Panc1 (cell line): ENCODE measurements around the gene CELF2.

Experiments used
- CTCF ChIP-seq: fragments of 450-650 bp; IDR thresholded peaks from 2 replicates; pipeline ENCODE4 v1.5.1; 2017; ENCODE audit warnings: mild to moderate bottlenecking
- REST ChIP-seq, 2 experiments: IDR thresholded peaks; 2 replicates each; pipeline ENCODE4 v1.6.1; 2011 to 2012; ENCODE audit warnings: low read depth in 2 of 2, control low read depth in 1 of 2, low read length in 1 of 2, mild to moderate bottlenecking in 1 of 2, moderate library complexity in 1 of 2; ENCODE audit not compliant: insufficient read depth in 1 of 2
- SIN3A ChIP-seq: IDR thresholded peaks from 2 replicates; pipeline ENCODE4 v1.6.1; 2012; ENCODE audit warnings: low read depth, mild to moderate bottlenecking, low read length, moderate library complexity, borderline replicate concordance; ENCODE audit not compliant: insufficient read depth

GRCh38 chr10:11017000-11017569 lies 587 bp upstream of the CELF2 start:
- TF ChIP-seq CTCF, result no peak
- TF ChIP-seq REST (IDR thresholded peaks at IDR 0.05; ENCODE audit: insufficient read depth in 1 of 2, low read depth in 2 of 2, low read length in 1 of 2), result no peak
- no peak for TF ChIP-seq SIN3A
